Measurements from ENCODE around the gene ANKRD39. TPM values are rescaled to one million over a fixed set of nuclear protein-coding genes. Genes with fewer than 3 reads are reported as not detected.

ANKRD39 gene
- total and polyA plus RNA-seq, 4 donors: 4.7 to 22.7 (median 10.7) TPM

- H3K27me3 ChIP-seq (ENCODE audit: control insufficient read depth in 4 of 4, insufficient read depth in 4 of 4, low read length in 3 of 4): no peaks in the 10 kb centered on the region
- WGBS: 77% methylated on average over 12 of the region's 12 CpGs
- H3K27ac ChIP-seq (ENCODE audit: low read depth in 1 of 2, low read length in 2 of 2): no peak overlapping the region
- H3K4me3 ChIP-seq (ENCODE audit: low read depth in 1 of 3, low read length in 3 of 3): no peak overlapping the region
- H3K4me1 ChIP-seq (ENCODE audit: control insufficient read depth in 4 of 4, insufficient read depth in 4 of 4, low read length in 3 of 4): peaks cover 0 to 16% (median 0%) of the 10 kb centered on the region in 4 donors
- TF ChIP-seq RAD21 (IDR thresholded peaks at IDR 0.05): no peak
- TF ChIP-seq NR2F2 (IDR thresholded peaks at IDR 0.05): no peak
- no peak for DNase-seq (ENCODE audit: low spot score)
- H3K9ac ChIP-seq (ENCODE audit: low read depth in 1 of 2, low read length in 2 of 2): no peak overlapping the region
- no peaks in the 10 kb centered on the region for H3K9me3 ChIP-seq (ENCODE audit: control insufficient read depth in 4 of 4, low read length in 3 of 4)
- no peaks in the 10 kb centered on the region for H3K36me3 ChIP-seq (ENCODE audit: control insufficient read depth in 4 of 4, insufficient read depth in 3 of 4, low read depth in 1 of 4, low read length in 3 of 4)
Measured at GRCh38 chr2:96888072-96889011, 30.5 kb upstream of the ANKRD39 start.

- H3K9me3 ChIP-seq (ENCODE audit: control insufficient read depth in 4 of 4, low read length in 3 of 4): no peaks in the 10 kb centered on the region
- H3K27ac ChIP-seq (ENCODE audit: low read depth in 1 of 2, low read length in 2 of 2): no peak overlapping the region
- peaks cover 0 to 16% (median 0%) of the 10 kb centered on the region in 4 donors for H3K4me1 ChIP-seq (ENCODE audit: control insufficient read depth in 4 of 4, insufficient read depth in 4 of 4, low read length in 3 of 4)
- no peak overlapping the region for H3K9ac ChIP-seq (ENCODE audit: low read depth in 1 of 2, low read length in 2 of 2)
- no peak for DNase-seq (ENCODE audit: low spot score)
- 81% methylated on average over 18 of the region's 18 CpGs for WGBS
- H3K4me3 ChIP-seq (ENCODE audit: low read depth in 1 of 3, low read length in 3 of 3): no peak overlapping the region
- H3K27me3 ChIP-seq (ENCODE audit: control insufficient read depth in 4 of 4, insufficient read depth in 4 of 4, low read length in 3 of 4): no peaks in the 10 kb centered on the region
- TF ChIP-seq ATF3 (IDR thresholded peaks at IDR 0.05): no peak
- no peak for TF ChIP-seq ZBTB33 (IDR thresholded peaks at IDR 0.05)
- TF ChIP-seq FOXA1 (IDR thresholded peaks at IDR 0.05): no peak
- no peak for TF ChIP-seq MAX (IDR thresholded peaks at IDR 0.05)
- TF ChIP-seq EGR1 (IDR thresholded peaks at IDR 0.05; ENCODE audit: low read depth in 2 of 2): no peak
- no peaks in the 10 kb centered on the region for H3K36me3 ChIP-seq (ENCODE audit: control insufficient read depth in 4 of 4, insufficient read depth in 3 of 4, low read depth in 1 of 4, low read length in 3 of 4)
Measured at GRCh38 chr2:96887493-96888012, 29.7 kb upstream of the ANKRD39 start.

- H3K9ac ChIP-seq (ENCODE audit: low read depth in 1 of 2, low read length in 2 of 2): no peak overlapping the region
- no peaks in the 10 kb centered on the region for H3K9me3 ChIP-seq (ENCODE audit: control insufficient read depth in 4 of 4, low read length in 3 of 4)
- DNase-seq (ENCODE audit: low spot score): no peak
- no peaks in the 10 kb centered on the region for H3K36me3 ChIP-seq (ENCODE audit: control insufficient read depth in 4 of 4, insufficient read depth in 3 of 4, low read depth in 1 of 4, low read length in 3 of 4)
- 89% methylated on average over 23 of the region's 23 CpGs for WGBS
- no peaks in the 10 kb centered on the region for H3K27me3 ChIP-seq (ENCODE audit: control insufficient read depth in 4 of 4, insufficient read depth in 4 of 4, low read length in 3 of 4)
- peaks cover 0 to 13% (median 0%) of the 10 kb centered on the region in 4 donors for H3K4me1 ChIP-seq (ENCODE audit: control insufficient read depth in 4 of 4, insufficient read depth in 4 of 4, low read length in 3 of 4)
- no peak overlapping the region for H3K4me3 ChIP-seq (ENCODE audit: low read depth in 1 of 3, low read length in 3 of 3)
- H3K27ac ChIP-seq (ENCODE audit: low read depth in 1 of 2, low read length in 2 of 2): peak overlapping the region in 1 of 2 donors; percentile 37
- TF ChIP-seq EGR1 (IDR thresholded peaks at IDR 0.05; ENCODE audit: low read depth in 2 of 2): no peak
- TF ChIP-seq FOXA2 (IDR thresholded peaks at IDR 0.05): no peak
- TF ChIP-seq MAX (IDR thresholded peaks at IDR 0.05): no peak
- TF ChIP-seq RAD21 (IDR thresholded peaks at IDR 0.05): no peak
- TF ChIP-seq REST (IDR thresholded peaks at IDR 0.05): no peak
- TF ChIP-seq TAF1 (conservative IDR thresholded peaks at IDR 0.05): no peak
- no peak for TF ChIP-seq RXRA (IDR thresholded peaks at IDR 0.05)
- TF ChIP-seq YY1 (IDR thresholded peaks at IDR 0.05): no peak
- no peak for TF ChIP-seq SP1 (IDR thresholded peaks at IDR 0.05)
- TF ChIP-seq HNF4G (IDR thresholded peaks at IDR 0.05): no peak
- no peak for TF ChIP-seq ATF3 (IDR thresholded peaks at IDR 0.05)
- TF ChIP-seq FOXA1 (IDR thresholded peaks at IDR 0.05): no peak
- TF ChIP-seq GABPA (IDR thresholded peaks at IDR 0.05 in 1 of 2, conservative IDR thresholded peaks at IDR 0.05 in 1 of 2): no peak
- no peak for TF ChIP-seq JUND (IDR thresholded peaks at IDR 0.05)
Measured at GRCh38 chr2:96885432-96886347, 27.9 kb upstream of the ANKRD39 start.
